HepG2 (cell line): ENCODE measurements around the gene DAB2IP. TPM values are rescaled to one million over a fixed set of nuclear protein-coding genes. Genes with fewer than 3 reads are reported as not detected.

Experiments
- ATAC-seq: fragments of 200-7000 bp; cut with Tn5 transposase; 3 replicates; pipeline ENCODE4 v1.9.1; 2020; ENCODE audit warnings: mild to moderate bottlenecking, moderate library complexity
- BruUV-seq: library from RNA; stranded (reverse); fragments of 400-500 nt; replicated peaks from 2 replicates; lab custom pipeline; 2021; lab: Mats Ljungman, UMichigan
- CTCF ChIA-PET: fragments of 300-600 bp; formaldehyde crosslinking; extraction: SDS; loops from one replicate; lab custom pipeline; 2021; ENCODE audit warnings: low total read pairs, inconsistent platforms, low intra/inter-chr PET ratio; lab: Yijun Ruan, JAX
- POLR2A ChIA-PET: fragments of 350-600 bp; sonication (Branson Sonifier 250); formaldehyde crosslinking; loops from one replicate; lab custom pipeline; 2020; ENCODE audit warnings: antibody characterized with exemption, inconsistent platforms; lab: Yijun Ruan, JAX
- DNase-seq: peaks from one replicate; pipeline ENCODE4 v3.0.0-alpha.2; 2015; ENCODE audit warnings: low spot score
- FAIRE-seq: peaks from 3 replicates; lab custom pipeline; 2011; peaks lifted over from hg19 to GRCh38; lab: Jason Lieb, UNC
- H2AFZ ChIP-seq: one replicate; pipeline ENCODE4 v1.6.1; 2011; ENCODE audit warnings: low read length, inconsistent platforms
- H3K27ac ChIP-seq: fragments of 300-600 bp; 3 replicates; pipeline ENCODE4 v1.8.0; 2011; ENCODE audit warnings: mixed run types, mild to moderate bottlenecking, mixed read lengths, low read length, inconsistent platforms; ENCODE audit not compliant: insufficient read depth; ENCODE audit errors: extremely low read length
- H3K27me3 ChIP-seq, 2 experiments: fragments of 200-600 bp in 1 of 2; 2 replicates in 1 of 2; 3 replicates in 1 of 2; pipeline versions ENCODE4 v1.6.0 to v1.8.0; 2011; ENCODE audit warnings: low read length in 2 of 2, mild to moderate bottlenecking in 2 of 2, moderate library complexity in 2 of 2, inconsistent platforms in 1 of 2; ENCODE audit not compliant: insufficient read depth in 2 of 2, control insufficient read depth in 1 of 2
- H3K36me3 ChIP-seq, 2 experiments: fragments of 200-600 bp in 1 of 2; replicated peaks in 1 of 2; 2 replicates in 1 of 2; 3 replicates in 1 of 2; pipeline versions ENCODE4 v1.5.1 to v1.8.0; 2011; ENCODE audit warnings: low read length in 2 of 2, inconsistent platforms in 1 of 2; ENCODE audit not compliant: insufficient read depth in 2 of 2, control insufficient read depth in 1 of 2
- H3K4me1 ChIP-seq: 2 replicates; pipeline ENCODE4 v1.5.1; 2012; ENCODE audit warnings: low read length, inconsistent platforms; ENCODE audit not compliant: insufficient read depth
- H3K4me2 ChIP-seq: 2 replicates; pipeline ENCODE4 v1.6.0; 2011; ENCODE audit warnings: low read depth, low read length, inconsistent platforms
- H3K4me3 ChIP-seq, 3 experiments: fragments of 200-600 bp in 1 of 3; sonication (generic), shearing (Covaris generic) in 1 of 3; replicated peaks in 1 of 3; 2 replicates each; pipeline ENCODE4 v1.5.1; 2011 to 2016; ENCODE audit warnings: low read length in 3 of 3, inconsistent platforms in 2 of 3, low read depth in 2 of 3, mild to moderate bottlenecking in 2 of 3, control low read depth in 1 of 3, mixed read lengths in 1 of 3; ENCODE audit not compliant: insufficient read depth in 1 of 3
- H3K79me2 ChIP-seq: one replicate; pipeline ENCODE4 v1.6.1; 2011; ENCODE audit warnings: low read length, inconsistent platforms; ENCODE audit not compliant: insufficient read depth
- H3K9ac ChIP-seq: 2 replicates; pipeline ENCODE4 v1.6.0; 2011; ENCODE audit warnings: mild to moderate bottlenecking, low read depth, low read length, inconsistent platforms; ENCODE audit not compliant: insufficient read depth
- H3K9me3 ChIP-seq: 2 replicates; pipeline ENCODE4 v1.5.1; 2012; ENCODE audit warnings: mild to moderate bottlenecking, low read length
- H4K20me1 ChIP-seq: 2 replicates; pipeline ENCODE4 v1.6.0; 2011; ENCODE audit warnings: inconsistent platforms, mild to moderate bottlenecking, low read length, moderate library complexity; ENCODE audit not compliant: insufficient read depth
- CEBPB ChIP-seq: IDR thresholded peaks from 2 replicates; pipeline ENCODE4 v1.6.1; 2011; ENCODE audit warnings: low read depth, low read length, improper control_type of control experiment, borderline replicate concordance
- FOXM1 ChIP-seq: sonication (generic); formaldehyde crosslinking; IDR thresholded peaks from 2 replicates; pipeline ENCODE4 v1.5.0; 2020; ENCODE audit warnings: missing genetic modification reagents
- HNRNPK ChIP-seq: fragments of 200-400 bp; formaldehyde crosslinking; IDR thresholded peaks from 2 replicates; pipeline ENCODE4 v1.6.1; 2018; ENCODE audit warnings: low read length, low read depth, moderate library complexity, mild to moderate bottlenecking; ENCODE audit not compliant: poor library complexity, severe bottlenecking
- PLRG1 ChIP-seq: fragments of 450-650 bp; conservative IDR thresholded peaks from 2 replicates; pipeline ENCODE4 v1.6.1; 2016
- ZBTB7A ChIP-seq: sonication (generic); formaldehyde crosslinking; IDR thresholded peaks from 2 replicates; pipeline ENCODE4 v1.8.0; 2022; ENCODE audit warnings: mild to moderate bottlenecking, missing genetic modification reagents
- ZBTB7B ChIP-seq: sonication (generic); formaldehyde crosslinking; IDR thresholded peaks from 2 replicates; pipeline ENCODE4 v1.4.0; 2020; ENCODE audit warnings: missing genetic modification reagents
- ZNF263 ChIP-seq: sonication (generic); formaldehyde crosslinking; IDR thresholded peaks from 2 replicates; pipeline ENCODE4 v1.4.0; 2020; ENCODE audit warnings: missing genetic modification reagents
- ZNF446 ChIP-seq: sonication (generic); formaldehyde crosslinking; IDR thresholded peaks from 2 replicates; pipeline ENCODE4 v1.5.0; 2020; ENCODE audit warnings: mild to moderate bottlenecking, missing genetic modification reagents
- ZNF737 ChIP-seq: sonication (generic); formaldehyde crosslinking; IDR thresholded peaks from 2 replicates; pipeline ENCODE4 v1.5.0; 2020; ENCODE audit warnings: missing genetic modification reagents, mild to moderate bottlenecking, borderline replicate concordance
- ZNF790 ChIP-seq: sonication (generic); formaldehyde crosslinking; IDR thresholded peaks from 2 replicates; pipeline ENCODE4 v1.8.0; 2022; ENCODE audit warnings: missing genetic modification reagents, mild to moderate bottlenecking, borderline replicate concordance
- ZSCAN22 ChIP-seq: sonication (generic); formaldehyde crosslinking; IDR thresholded peaks from 2 replicates; pipeline ENCODE4 v1.4.0; 2020; ENCODE audit warnings: mild to moderate bottlenecking, missing genetic modification reagents
- ZUFSP ChIP-seq: sonication (generic); formaldehyde crosslinking; IDR thresholded peaks from 2 replicates; pipeline ENCODE4 v1.9.0; 2021; ENCODE audit warnings: missing genetic modification reagents, mild to moderate bottlenecking, borderline replicate concordance
- WGBS: methylation state at CpG from one replicate; pipeline ENCODE4 v1.1.6; 2017; ENCODE audit warnings: low lambda C conversion rate; 5-methylcytosine and 5-hydroxymethylcytosine counted together
- in situ Hi-C: cut with HindIII; loops from 2 replicates; pipeline ENCODE4 v1.10.0; 2017; ENCODE audit warnings: low pct_unique_long_range_greater_than_20kb; ENCODE audit not compliant: extremely low pct_ligation_motif_present
- intact Hi-C: fragments of 100-400 bp; cut with micrococcal nuclease; formaldehyde crosslinking; loops from one replicate; pipeline ENCODE4 v1.10.0; 2022; ENCODE audit not compliant: unreplicated experiment
- polyA plus RNA-seq, 8 experiments: library from polyadenylated mRNA; depleted of rRNA in 3 of 8; stranded (reverse) in 7 of 8; unstranded in 1 of 8; fragments of >200 nt; fragmentation: Illumina TruSeq in 4 of 8; extraction: Trizol in 4 of 8; gene quantifications; 2 replicates each; pipeline versions ENCODE4 v1.2.1 to v1.2.3, GENCODE V29; 2011 to 2016; ENCODE audit warnings: low read depth in 4 of 8, missing spikeins in 1 of 8, mixed read lengths in 1 of 8; ENCODE audit not compliant: insufficient read depth in 1 of 8
- total RNA-seq, 5 experiments: library from RNA; depleted of rRNA; stranded (reverse); fragments of >200 nt; fragmentation: Illumina TruSeq; extraction: Trizol; gene quantifications; 2 replicates each; pipeline ENCODE4 v1.2.3, GENCODE V29; 2016; ENCODE audit warnings: low read depth in 1 of 5
- TF ChIP-seq, protein P1 (sequence below): sonication (generic); formaldehyde crosslinking; IDR thresholded peaks from 2 replicates; pipeline ENCODE4 v1.5.0; 2020; ENCODE audit warnings: mild to moderate bottlenecking, missing genetic modification reagents
- TF ChIP-seq, protein P2 (sequence below): sonication (generic); formaldehyde crosslinking; IDR thresholded peaks from 2 replicates; pipeline ENCODE4 v1.4.0; 2020; ENCODE audit warnings: mild to moderate bottlenecking, missing genetic modification reagents
- TF ChIP-seq, protein P3 (sequence below): sonication (generic); formaldehyde crosslinking; IDR thresholded peaks from 2 replicates; pipeline ENCODE4 v1.8.0; 2022; ENCODE audit warnings: mild to moderate bottlenecking, missing genetic modification reagents

DAB2IP gene
- total and polyA plus RNA-seq, 2 of the 13 experiments (the other 11 are each of a cell fraction or from before 2014, with no cell fraction given) = 25.3 to 37.9 TPM

GRCh38 chr9:121691890-121692289, 40.5 kb downstream of the DAB2IP start:
- BruUV-seq = no TSS peak
- no peaks in the 10 kb centered on the region for H4K20me1 ChIP-seq
- in situ Hi-C loops = no loop called here
- CTCF ChIA-PET = interaction anchor here (0.6 kb wide), 1 partner anchor 164 kb away, joined by 4 read pairs; no protein-coding TSS in a partner anchor
- WGBS = 45% methylated on average over 6 of the region's 6 CpGs
- FAIRE-seq = no peak
- no peaks in the 10 kb centered on the region for H3K79me2 ChIP-seq
- no peak for ATAC-seq
- no peak overlapping the region for H3K4me2 ChIP-seq
- POLR2A ChIA-PET = no interaction called here
- intact Hi-C loops = no loop called here
- H2AFZ ChIP-seq = no peak overlapping the region
- H3K4me1 ChIP-seq = peaks cover 39% of the 10 kb centered on the region
- H3K27me3 ChIP-seq = no peaks in the 10 kb centered on the region
- no peak overlapping the region for H3K9ac ChIP-seq
- H3K36me3 ChIP-seq = no peaks in the 10 kb centered on the region
- H3K4me3 ChIP-seq = no peak overlapping the region
- H3K9me3 ChIP-seq = no peaks in the 10 kb centered on the region
- TF ChIP-seq ZNF790 (CRISPR knock-in tag) = no peak
- TF ChIP-seq, protein P1, sequence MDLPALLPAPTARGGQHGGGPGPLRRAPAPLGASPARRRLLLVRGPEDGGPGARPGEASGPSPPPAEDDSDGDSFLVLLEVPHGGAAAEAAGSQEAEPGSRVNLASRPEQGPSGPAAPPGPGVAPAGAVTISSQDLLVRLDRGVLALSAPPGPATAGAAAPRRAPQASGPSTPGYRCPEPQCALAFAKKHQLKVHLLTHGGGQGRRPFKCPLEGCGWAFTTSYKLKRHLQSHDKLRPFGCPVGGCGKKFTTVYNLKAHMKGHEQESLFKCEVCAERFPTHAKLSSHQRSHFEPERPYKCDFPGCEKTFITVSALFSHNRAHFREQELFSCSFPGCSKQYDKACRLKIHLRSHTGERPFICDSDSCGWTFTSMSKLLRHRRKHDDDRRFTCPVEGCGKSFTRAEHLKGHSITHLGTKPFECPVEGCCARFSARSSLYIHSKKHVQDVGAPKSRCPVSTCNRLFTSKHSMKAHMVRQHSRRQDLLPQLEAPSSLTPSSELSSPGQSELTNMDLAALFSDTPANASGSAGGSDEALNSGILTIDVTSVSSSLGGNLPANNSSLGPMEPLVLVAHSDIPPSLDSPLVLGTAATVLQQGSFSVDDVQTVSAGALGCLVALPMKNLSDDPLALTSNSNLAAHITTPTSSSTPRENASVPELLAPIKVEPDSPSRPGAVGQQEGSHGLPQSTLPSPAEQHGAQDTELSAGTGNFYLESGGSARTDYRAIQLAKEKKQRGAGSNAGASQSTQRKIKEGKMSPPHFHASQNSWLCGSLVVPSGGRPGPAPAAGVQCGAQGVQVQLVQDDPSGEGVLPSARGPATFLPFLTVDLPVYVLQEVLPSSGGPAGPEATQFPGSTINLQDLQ (CRISPR knock-in tag) = no peak
- TF ChIP-seq FOXM1 = no peak
- TF ChIP-seq, protein P2, sequence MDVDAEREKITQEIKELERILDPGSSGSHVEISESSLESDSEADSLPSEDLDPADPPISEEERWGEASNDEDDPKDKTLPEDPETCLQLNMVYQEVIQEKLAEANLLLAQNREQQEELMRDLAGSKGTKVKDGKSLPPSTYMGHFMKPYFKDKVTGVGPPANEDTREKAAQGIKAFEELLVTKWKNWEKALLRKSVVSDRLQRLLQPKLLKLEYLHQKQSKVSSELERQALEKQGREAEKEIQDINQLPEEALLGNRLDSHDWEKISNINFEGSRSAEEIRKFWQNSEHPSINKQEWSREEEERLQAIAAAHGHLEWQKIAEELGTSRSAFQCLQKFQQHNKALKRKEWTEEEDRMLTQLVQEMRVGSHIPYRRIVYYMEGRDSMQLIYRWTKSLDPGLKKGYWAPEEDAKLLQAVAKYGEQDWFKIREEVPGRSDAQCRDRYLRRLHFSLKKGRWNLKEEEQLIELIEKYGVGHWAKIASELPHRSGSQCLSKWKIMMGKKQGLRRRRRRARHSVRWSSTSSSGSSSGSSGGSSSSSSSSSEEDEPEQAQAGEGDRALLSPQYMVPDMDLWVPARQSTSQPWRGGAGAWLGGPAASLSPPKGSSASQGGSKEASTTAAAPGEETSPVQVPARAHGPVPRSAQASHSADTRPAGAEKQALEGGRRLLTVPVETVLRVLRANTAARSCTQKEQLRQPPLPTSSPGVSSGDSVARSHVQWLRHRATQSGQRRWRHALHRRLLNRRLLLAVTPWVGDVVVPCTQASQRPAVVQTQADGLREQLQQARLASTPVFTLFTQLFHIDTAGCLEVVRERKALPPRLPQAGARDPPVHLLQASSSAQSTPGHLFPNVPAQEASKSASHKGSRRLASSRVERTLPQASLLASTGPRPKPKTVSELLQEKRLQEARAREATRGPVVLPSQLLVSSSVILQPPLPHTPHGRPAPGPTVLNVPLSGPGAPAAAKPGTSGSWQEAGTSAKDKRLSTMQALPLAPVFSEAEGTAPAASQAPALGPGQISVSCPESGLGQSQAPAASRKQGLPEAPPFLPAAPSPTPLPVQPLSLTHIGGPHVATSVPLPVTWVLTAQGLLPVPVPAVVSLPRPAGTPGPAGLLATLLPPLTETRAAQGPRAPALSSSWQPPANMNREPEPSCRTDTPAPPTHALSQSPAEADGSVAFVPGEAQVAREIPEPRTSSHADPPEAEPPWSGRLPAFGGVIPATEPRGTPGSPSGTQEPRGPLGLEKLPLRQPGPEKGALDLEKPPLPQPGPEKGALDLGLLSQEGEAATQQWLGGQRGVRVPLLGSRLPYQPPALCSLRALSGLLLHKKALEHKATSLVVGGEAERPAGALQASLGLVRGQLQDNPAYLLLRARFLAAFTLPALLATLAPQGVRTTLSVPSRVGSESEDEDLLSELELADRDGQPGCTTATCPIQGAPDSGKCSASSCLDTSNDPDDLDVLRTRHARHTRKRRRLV (CRISPR knock-in tag) = no peak
- no peak for TF ChIP-seq PLRG1
- no peak for TF ChIP-seq ZNF446 (CRISPR knock-in tag)
- TF ChIP-seq HNRNPK = no peak
- no peak for TF ChIP-seq ZUFSP (CRISPR knock-in tag)
- TF ChIP-seq CEBPB = no peak
- TF ChIP-seq ZBTB7B = no peak
- no peak for TF ChIP-seq ZNF263
- no peak for TF ChIP-seq ZSCAN22 (CRISPR knock-in tag)
- TF ChIP-seq, protein P3, sequence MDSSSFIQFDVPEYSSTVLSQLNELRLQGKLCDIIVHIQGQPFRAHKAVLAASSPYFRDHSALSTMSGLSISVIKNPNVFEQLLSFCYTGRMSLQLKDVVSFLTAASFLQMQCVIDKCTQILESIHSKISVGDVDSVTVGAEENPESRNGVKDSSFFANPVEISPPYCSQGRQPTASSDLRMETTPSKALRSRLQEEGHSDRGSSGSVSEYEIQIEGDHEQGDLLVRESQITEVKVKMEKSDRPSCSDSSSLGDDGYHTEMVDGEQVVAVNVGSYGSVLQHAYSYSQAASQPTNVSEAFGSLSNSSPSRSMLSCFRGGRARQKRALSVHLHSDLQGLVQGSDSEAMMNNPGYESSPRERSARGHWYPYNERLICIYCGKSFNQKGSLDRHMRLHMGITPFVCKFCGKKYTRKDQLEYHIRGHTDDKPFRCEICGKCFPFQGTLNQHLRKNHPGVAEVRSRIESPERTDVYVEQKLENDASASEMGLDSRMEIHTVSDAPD (CRISPR knock-in tag) = no peak
- TF ChIP-seq ZNF737 (CRISPR knock-in tag) = no peak
- TF ChIP-seq ZBTB7A (CRISPR knock-in tag) = no peak
- no peak for DNase-seq
- H3K27ac ChIP-seq = no peak overlapping the region
